ENCODE measurements around the gene STPG3.
A peak's percentile ranks its signal among the peaks of the same experiment; 100 is the strongest.

Gene STPG3

GRCh38 chr9:137222190-137223077 is 28.7 kb upstream of the STPG3 start, which contains the start of gene RNF208:
Gene RNF208 (minus strand): TSS chr9:137222240. CDS start chr9:137221212, 1,028 bp downstream.
- DNase-seq (ENCODE audit: low read depth in 2 of 2): no peak

- peak; percentile 98 to 99 for DNase-seq (ENCODE audit: low read depth in 2 of 2)
Observed at GRCh38 chr9:137223078-137223970, 27.8 kb upstream of the STPG3 start.

DNA sequence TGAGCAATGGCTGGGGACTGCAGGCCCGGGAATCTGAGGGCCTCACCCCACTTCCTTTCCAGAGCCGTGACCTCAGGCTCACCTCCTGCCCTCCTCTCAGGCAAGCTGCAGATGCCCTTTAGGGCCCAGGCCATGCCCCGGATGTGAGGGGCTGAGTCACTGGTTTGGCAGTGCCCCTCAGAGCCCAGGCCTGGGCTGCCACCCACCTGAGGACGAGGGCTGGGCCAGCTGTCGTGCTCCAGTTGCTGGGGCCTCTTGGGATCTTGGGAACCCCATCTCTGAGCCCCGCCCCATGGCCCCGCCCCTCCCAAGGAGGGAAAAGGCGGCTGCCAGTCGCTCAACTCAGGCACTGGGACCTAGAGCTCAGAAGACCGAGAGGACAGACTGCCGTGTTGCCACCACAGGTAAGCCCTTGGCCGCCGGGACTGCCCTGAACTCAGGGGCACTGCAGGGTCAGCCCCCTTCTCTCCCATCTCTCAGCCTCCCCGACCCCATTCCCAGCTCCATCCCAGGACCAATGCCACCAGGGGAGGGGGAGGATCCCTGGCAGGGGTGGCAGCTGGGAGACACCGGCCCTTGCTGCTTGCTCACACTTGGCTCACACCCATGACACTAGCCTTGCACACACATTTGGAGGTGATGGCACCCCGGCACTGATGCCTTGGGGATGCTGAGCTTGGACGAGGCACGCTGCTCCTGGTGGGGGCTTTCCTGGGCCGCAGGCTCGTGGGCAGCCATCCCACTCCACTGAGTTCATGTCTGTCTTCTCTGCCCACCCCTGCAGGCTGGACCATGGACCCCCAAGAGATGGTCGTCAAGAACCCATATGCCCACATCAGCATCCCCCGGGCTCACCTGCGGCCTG is 26.0 kb upstream of the STPG3 start, which contains the start of gene CYSRT1:
TSS of gene CYSRT1 (plus strand) at position 345 of the 865 bp plus-strand sequence. CDS start at position 793, 448 bp downstream.
- no peak for DNase-seq (ENCODE audit: low read depth in 2 of 2)

- DNase-seq (ENCODE audit: low read depth in 2 of 2): no peak
Observed at GRCh38 chr9:137225699-137226331, 25.3 kb upstream of the STPG3 start.

GRCh38 chr9:137226338-137227053 is 24.6 kb upstream of the STPG3 start:
- no peak for DNase-seq (ENCODE audit: low read depth in 2 of 2)

DNA sequence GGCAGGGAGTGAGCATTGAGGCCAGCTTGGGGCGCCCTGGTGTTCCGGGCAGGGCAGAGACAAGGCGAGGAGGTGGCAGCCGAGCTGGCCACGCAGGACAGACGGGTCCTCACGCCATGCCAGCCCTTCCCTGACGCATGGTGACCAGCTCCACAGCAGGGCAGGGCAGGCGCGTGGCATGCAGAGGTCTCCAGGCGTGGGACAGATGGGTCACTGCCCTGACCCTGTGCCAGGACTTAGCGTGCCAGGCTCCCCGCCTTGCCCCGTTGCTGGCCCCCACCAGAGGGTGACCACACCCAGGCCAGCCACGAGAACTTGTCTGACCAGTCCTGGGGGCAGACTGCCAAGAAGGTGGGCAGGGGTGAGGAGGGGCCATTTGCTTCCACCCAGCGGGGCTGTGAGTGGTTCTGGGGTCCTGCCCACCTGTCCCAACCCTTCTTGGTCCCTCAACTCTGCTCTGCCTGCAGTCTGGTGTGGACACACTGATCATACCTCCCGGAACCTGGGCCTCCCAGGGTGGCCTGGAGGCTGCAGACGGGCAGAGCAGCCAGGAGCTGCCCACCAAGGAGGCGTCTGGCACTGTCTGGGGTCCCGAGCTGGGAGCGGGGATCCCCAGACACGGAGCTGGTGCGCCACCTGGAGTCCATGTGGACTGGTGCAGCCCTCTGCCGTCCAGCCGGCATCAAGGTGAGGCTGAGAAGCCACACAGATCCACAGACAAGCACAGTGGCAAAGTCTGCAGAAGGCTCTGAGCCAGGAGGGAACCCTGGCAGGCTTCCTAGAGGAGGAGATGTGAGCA is 23.8 kb upstream of the STPG3 start, which contains the start of gene RNF224:
TSS of gene RNF224 (plus strand) at position 449 of the 799 bp plus-strand sequence. CDS start 834 bp downstream, outside the sequence.
- peak; percentile 59 to 70 for DNase-seq (ENCODE audit: low read depth in 2 of 2)

GRCh38 chr9:137227853-137228505 is 23.1 kb upstream of the STPG3 start:
- no peak for DNase-seq (ENCODE audit: low read depth in 2 of 2)

- DNase-seq (ENCODE audit: low read depth in 2 of 2): no peak
Observed at GRCh38 chr9:137228506-137228967, 22.5 kb upstream of the STPG3 start.

DNA sequence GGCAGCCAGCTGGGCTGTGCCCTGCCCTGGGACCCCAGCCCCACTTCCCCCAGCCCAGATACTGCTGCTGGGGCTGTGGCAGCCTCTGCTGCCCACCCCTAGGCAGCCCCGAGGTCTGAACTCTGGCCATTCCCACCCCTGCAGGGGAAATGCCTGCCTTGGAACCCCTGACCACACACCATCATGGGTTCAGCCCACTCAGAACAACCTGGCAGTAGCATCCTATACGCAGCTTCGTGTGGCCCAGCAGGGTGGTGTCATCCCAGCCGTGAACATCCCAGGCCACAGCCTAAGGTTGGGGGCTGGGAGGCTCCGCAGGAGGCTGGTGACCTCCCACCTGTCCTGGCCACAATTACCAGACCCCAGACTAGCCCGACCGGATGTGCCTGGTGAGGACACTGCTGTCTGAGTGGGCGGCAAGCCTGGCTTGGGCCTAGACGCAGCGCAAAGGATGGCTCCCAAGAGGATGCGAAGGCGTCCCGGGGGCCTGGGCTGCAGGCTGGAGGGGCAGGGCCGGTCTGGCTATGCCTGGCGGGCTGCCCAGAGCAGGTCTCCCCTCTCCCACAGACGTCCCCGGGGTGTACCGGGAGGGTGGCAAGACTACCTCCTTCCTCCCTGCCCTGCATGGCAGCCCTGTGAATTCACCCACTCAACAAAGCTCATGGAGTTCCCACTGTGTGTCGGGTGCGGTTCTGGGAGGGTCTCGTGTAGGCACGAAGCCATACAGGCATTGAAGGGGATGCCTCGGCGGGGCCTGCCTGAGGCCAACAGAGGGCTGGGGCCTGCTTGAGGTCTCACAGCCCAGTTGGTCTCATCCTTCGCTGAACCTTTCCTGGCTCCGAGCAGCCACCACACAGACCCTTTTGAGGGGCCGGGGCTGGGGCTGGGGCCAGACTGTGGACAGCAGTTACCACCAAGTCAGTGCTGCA is 21.9 kb upstream of the STPG3 start:
- DNase-seq (ENCODE audit: low read depth in 2 of 2): no peak

DNA sequence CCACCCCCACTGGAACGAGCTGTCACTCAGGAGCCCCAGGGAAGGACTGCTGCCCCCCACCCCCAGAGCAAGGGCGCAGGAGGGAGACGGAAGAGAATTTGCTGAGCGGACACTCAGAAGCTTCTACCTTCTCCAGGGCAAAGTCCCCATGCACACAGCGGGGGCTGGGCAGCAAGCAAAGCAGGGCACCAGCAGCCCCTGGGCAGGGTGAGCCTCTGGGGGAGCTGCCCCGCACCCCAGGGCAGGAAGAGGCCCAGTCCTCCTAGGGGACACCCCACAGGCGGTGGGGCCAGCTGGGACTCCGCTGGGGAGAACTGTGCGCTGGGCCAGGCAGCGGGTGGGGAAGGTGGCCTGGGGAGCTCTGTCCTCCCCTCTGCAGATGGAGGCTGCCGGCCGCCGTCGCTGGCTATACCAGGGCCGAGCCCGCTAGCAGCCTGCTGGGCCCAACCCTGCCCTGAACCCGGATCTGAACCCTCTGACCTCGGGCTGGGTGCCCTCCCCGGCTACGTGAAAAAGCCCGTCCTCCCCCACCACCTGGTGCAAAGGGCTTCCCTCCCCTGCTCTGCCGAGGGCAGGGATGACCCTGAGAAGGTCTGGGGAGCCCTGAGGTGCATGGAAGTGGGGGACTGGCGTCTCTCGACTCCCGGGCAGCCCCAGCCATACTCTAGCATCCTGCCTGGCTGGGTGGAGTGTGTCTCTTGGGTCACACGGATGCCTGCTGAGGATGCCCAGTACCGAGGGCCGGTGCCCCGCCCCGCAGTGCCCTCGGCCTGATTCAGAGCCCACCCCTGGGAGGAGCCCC is 21.0 kb upstream of the STPG3 start:
- no peak for DNase-seq (ENCODE audit: low read depth in 2 of 2)

- no peak for DNase-seq (ENCODE audit: low read depth in 2 of 2)
Observed at GRCh38 chr9:137230705-137231371, 20.2 kb upstream of the STPG3 start, which contains the start of gene SLC34A3. Gene SLC34A3 (plus strand): TSS chr9:137230901. CDS start chr9:137231703, 802 bp downstream.

DNA sequence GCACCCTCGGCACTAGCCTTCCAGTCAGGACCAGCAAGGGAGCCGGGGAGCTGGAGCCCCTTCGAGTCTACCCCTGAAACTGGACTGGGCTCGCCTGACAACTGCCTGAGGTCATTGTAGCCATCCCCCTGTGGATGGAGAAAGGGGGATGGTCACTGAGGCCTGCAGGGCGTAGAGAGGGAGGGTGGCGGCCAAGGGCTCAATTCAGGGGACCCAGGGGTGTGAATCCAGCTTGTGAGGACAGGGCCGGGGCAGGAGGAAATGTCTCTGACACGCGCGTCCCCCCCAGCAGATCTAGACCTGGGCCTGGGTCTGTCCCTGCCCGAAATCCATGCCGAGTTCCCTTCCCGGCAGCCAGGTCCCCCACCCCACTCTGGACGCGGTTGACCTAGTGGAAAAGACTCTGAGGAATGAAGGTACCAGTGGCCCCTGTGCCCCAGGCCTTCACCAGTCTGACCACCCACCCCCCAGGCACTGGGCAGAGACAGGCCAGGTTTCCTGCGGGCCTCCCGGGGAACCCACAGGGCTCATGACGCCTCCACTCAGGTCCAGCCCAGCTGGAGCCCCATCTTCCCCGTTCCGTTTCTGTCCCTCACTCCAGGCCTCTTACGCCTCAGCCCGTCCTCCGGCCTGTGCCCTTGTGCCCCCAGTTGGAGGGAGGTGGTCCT is 19.6 kb upstream of the STPG3 start:
- no peak for DNase-seq (ENCODE audit: low read depth in 2 of 2)

DNA sequence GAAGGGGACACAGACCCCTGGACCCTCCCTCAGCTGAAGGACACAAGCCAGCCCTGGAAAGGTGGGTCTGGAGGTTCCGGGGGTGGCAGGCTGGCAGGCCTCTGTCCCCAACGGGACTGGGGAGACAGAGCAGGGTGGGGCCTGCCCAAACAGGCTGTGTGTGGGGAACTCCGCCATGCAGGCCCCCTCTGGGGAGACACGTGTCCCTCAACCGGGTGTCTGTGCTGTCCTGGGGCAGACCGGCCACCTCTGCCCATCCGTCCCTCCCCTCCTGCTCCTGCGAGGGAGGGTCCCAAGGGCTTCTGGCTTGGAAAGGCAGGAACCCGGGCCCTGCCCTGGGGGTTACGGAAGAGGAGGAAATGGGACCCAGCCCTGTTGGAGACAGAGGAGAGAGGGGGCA is 19.0 kb upstream of the STPG3 start:
- DNase-seq (ENCODE audit: low read depth in 2 of 2): no peak

DNA sequence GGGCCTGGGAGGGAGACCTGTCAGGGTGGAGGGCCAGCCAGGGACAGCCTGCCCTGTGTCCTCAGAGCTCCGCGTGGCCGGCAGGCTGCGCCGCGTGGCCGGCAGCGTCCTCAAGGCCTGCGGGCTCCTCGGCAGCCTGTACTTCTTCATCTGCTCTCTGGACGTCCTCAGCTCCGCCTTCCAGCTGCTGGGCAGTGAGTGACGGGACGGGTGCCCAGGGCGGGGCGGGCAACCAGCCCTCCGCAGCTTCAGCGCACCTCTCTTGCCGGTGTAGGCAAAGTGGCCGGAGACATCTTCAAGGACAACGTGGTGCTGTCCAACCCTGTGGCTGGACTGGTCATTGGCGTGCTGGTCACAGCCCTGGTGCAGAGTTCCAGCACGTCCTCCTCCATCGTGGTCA is 18.6 kb upstream of the STPG3 start:
- no peak for DNase-seq (ENCODE audit: low read depth in 2 of 2)
